ENCODE measurements around the gene IL11. TPM values are rescaled to one million over a fixed set of nuclear protein-coding genes. Genes with fewer than 3 reads are reported as not detected.

Gene IL11
- total RNA-seq, 2 experiments from 2014 or later: 0.18 TPM; not detected in 1

GRCh38 chr19:55391191-55391670 is 21.0 kb upstream of the IL11 start:
- intact Hi-C loops (cut with micrococcal nuclease): no loop called here
- Mint-ChIP-seq H3K27ac (no peak overlapping the region), H3K4me1 (ENCODE audit: low read depth) (peaks cover 34% of the 10 kb centered on the region), H3K4me3 (no peak overlapping the region), H3K9me3 (no peaks in the 10 kb centered on the region), H3K27me3 (no peaks in the 10 kb centered on the region), H3K36me3 (ENCODE audit: low read depth) (peaks cover 41% of the 10 kb centered on the region)
- ChIA-PET POLR2A (interaction anchor here (1.2 to 10.2 kb wide), 5 partner anchors 8 to 213 kb away, joined by 3 to 217 read pairs (median 4); partner anchors contain the start of gene UBE2S), CTCF (interaction anchor here (1.2 kb wide), 1 partner anchor 113 kb away, joined by 3 read pairs; no protein-coding TSS in a partner anchor)
- DNase-seq (no peak), ATAC-seq (no peak)
- no peak for TF ChIP-seq CTCF (IDR thresholded peaks at IDR 0.05)

- intact Hi-C loops (cut with micrococcal nuclease): no loop called here
- H3K4me3 Mint-ChIP-seq: no peak overlapping the region
- CTCF ChIA-PET: interaction anchor here (1.2 kb wide), 1 partner anchor 113 kb away, joined by 3 read pairs; no protein-coding TSS in a partner anchor
Measured at GRCh38 chr19:55390461-55390880, 20.2 kb upstream of the IL11 start.

GRCh38 chr19:55389386-55390317 is 19.4 kb upstream of the IL11 start:
- Mint-ChIP-seq H3K27ac (peak overlapping the region; percentile 68), H3K27me3 (no peaks in the 10 kb centered on the region), H3K4me1 (ENCODE audit: low read depth) (peaks cover 36% of the 10 kb centered on the region), H3K9me3 (no peaks in the 10 kb centered on the region), H3K36me3 (ENCODE audit: low read depth) (peaks cover 48% of the 10 kb centered on the region), H3K4me3 (peak overlapping the region; percentile 29)
- intact Hi-C loops (cut with micrococcal nuclease): loop anchor here (5.0 kb wide), 1 partner anchor 132 kb away; the partner anchor contains the start of gene PPP6R1
- no peak for ATAC-seq
- CTCF ChIA-PET: no interaction called here
- no peak for TF ChIP-seq CTCF (IDR thresholded peaks at IDR 0.05)
- POLR2A ChIA-PET: interaction anchor here (0.7 to 10.2 kb wide), 13 partner anchors 10 to 233 kb away, joined by 3 to 217 read pairs (median 4); partner anchors contain the start of gene UBE2S
- no peak for DNase-seq

More at GRCh38 chr19:55390461-55390880, 20.2 kb upstream of the IL11 start:
- H3K27me3 Mint-ChIP-seq: no peaks in the 10 kb centered on the region
- H3K36me3 Mint-ChIP-seq (ENCODE audit: low read depth): peaks cover 48% of the 10 kb centered on the region
- DNase-seq: no peak
- peak overlapping the region; percentile 46 for H3K27ac Mint-ChIP-seq
- POLR2A ChIA-PET: interaction anchor here (0.7 to 10.2 kb wide), 9 partner anchors 9 to 232 kb away, joined by 3 to 217 read pairs (median 4); partner anchors contain the start of gene UBE2S
- TF ChIP-seq CTCF (IDR thresholded peaks at IDR 0.05): no peak
- H3K9me3 Mint-ChIP-seq: no peaks in the 10 kb centered on the region
- H3K4me1 Mint-ChIP-seq (ENCODE audit: low read depth): peaks cover 36% of the 10 kb centered on the region
- ATAC-seq: no peak

GRCh38 chr19:55387736-55388497 is 17.7 kb upstream of the IL11 start:
- H3K4me3 Mint-ChIP-seq: peak overlapping the region; percentile 99
- H3K9me3 Mint-ChIP-seq: no peaks in the 10 kb centered on the region
- ChIA-PET CTCF (interaction anchor here (0.7 to 1.7 kb wide), 2 partner anchors 15 to 86 kb away, joined by 3 to 5 read pairs; no protein-coding TSS in a partner anchor), POLR2A (interaction anchor here (0.5 to 10.2 kb wide), 13 partner anchors 11 to 132 kb away, joined by 3 to 217 read pairs (median 5); partner anchors contain the start of genes HSPBP1, UBE2S and ZNF628)
- DNase-seq: no peak
- intact Hi-C loops (cut with micrococcal nuclease): loop anchor here (5.0 kb wide), 1 partner anchor 131 kb away; the partner anchor contains the start of gene PPP6R1
- peaks cover 40% of the 10 kb centered on the region for H3K4me1 Mint-ChIP-seq (ENCODE audit: low read depth)
- H3K27ac Mint-ChIP-seq: peak overlapping the region; percentile 99
- no peaks in the 10 kb centered on the region for H3K27me3 Mint-ChIP-seq
- TF ChIP-seq CTCF (IDR thresholded peaks at IDR 0.05): no peak
- ATAC-seq: no peak
- peaks cover 48% of the 10 kb centered on the region for H3K36me3 Mint-ChIP-seq (ENCODE audit: low read depth)
